Esophagus muscularis mucosa (tissue), 4 donors: Measurements from ENCODE around the gene TUT1. TPM values are rescaled to one million over a fixed set of nuclear protein-coding genes. Genes with fewer than 3 reads are reported as not detected.

Experiments used
- DNase-seq: peaks from one replicate; pipeline ENCODE4 v3.0.0-alpha.2; 2017; ENCODE audit errors: extremely low spot score
- H3K27ac ChIP-seq, 4 donors: fragments of 200-600 bp; sonication (generic); replicated peaks in 1 of 4; 1 replicate in 3 of 4; 2 replicates in 1 of 4; pipeline ENCODE4 v1.5.1; 2016 to 2019; ENCODE audit warnings: mild to moderate bottlenecking in 1 of 4
- H3K27me3 ChIP-seq, 4 donors: fragments of 200-600 bp; sonication (generic); one replicate each; pipeline versions ENCODE4 v1.5.1 to v1.6.0; 2016 to 2019
- H3K36me3 ChIP-seq, 4 donors: fragments of 200-600 bp; sonication (generic); one replicate each; pipeline ENCODE4 v1.5.1; 2016 to 2019
- H3K4me1 ChIP-seq, 4 donors: fragments of 200-600 bp; sonication (generic); one replicate each; pipeline ENCODE4 v1.5.1; 2016 to 2019
- H3K4me3 ChIP-seq, 4 donors: fragments of 200-600 bp; sonication (generic); 1 replicate in 2 of 4; 2 replicates in 2 of 4; pipeline ENCODE4 v1.5.1; 2016 to 2019; ENCODE audit warnings: mild to moderate bottlenecking in 4 of 4, moderate library complexity in 1 of 4
- H3K9me3 ChIP-seq, 4 donors: fragments of 200-600 bp; sonication (generic); 1 replicate in 3 of 4; 2 replicates in 1 of 4; pipeline ENCODE4 v1.5.1; 2016 to 2019
- EP300 ChIP-seq: sonication (generic); formaldehyde crosslinking; IDR thresholded peaks from one replicate; pipeline ENCODE4 v1.6.1; 2017; ENCODE audit warnings: antibody characterized with exemption
- POLR2A ChIP-seq: fragments of 450-650 bp; IDR thresholded peaks from one replicate; pipeline ENCODE4 v1.6.1; 2017; ENCODE audit warnings: antibody characterized with exemption, moderate library complexity, mild to moderate bottlenecking, low read depth
- POLR2AphosphoS5 ChIP-seq, 2 donors: sonication (generic); formaldehyde crosslinking; IDR thresholded peaks; one replicate each; pipeline ENCODE4 v1.6.1; 2017; ENCODE audit warnings: antibody characterized with exemption in 2 of 2
- WGBS: methylation state at CpG from one replicate; pipeline ENCODE4 v1.1.5; 2018; 5-methylcytosine and 5-hydroxymethylcytosine counted together
- intact Hi-C: fragments of 100-400 bp; cut with DNase I; formaldehyde crosslinking; loops from one replicate; pipeline ENCODE4 v1.15.1; 2023
- total RNA-seq, 4 donors: library from RNA; depleted of rRNA; stranded (reverse); fragments of >200 nt; gene quantifications; one replicate each; pipeline versions ENCODE4 v1.1.0 to v1.2.1, GENCODE V29; 2016
- TF ChIP-seq, protein P1 (sequence below), 3 experiments: fragments of 200-600 bp in 2 of 3; fragments of 450-650 bp in 1 of 3; sonication (generic) in 2 of 3; IDR thresholded peaks; one replicate each; pipeline ENCODE4 v1.5.1; 2017 to 2019; ENCODE audit warnings: antibody characterized with exemption in 3 of 3, mild to moderate bottlenecking in 2 of 3, moderate library complexity in 1 of 3

TUT1 gene
- total RNA-seq, 4 donors from 2014 or later, result 4.2 to 8.0 (median 6.0) TPM

DNA sequence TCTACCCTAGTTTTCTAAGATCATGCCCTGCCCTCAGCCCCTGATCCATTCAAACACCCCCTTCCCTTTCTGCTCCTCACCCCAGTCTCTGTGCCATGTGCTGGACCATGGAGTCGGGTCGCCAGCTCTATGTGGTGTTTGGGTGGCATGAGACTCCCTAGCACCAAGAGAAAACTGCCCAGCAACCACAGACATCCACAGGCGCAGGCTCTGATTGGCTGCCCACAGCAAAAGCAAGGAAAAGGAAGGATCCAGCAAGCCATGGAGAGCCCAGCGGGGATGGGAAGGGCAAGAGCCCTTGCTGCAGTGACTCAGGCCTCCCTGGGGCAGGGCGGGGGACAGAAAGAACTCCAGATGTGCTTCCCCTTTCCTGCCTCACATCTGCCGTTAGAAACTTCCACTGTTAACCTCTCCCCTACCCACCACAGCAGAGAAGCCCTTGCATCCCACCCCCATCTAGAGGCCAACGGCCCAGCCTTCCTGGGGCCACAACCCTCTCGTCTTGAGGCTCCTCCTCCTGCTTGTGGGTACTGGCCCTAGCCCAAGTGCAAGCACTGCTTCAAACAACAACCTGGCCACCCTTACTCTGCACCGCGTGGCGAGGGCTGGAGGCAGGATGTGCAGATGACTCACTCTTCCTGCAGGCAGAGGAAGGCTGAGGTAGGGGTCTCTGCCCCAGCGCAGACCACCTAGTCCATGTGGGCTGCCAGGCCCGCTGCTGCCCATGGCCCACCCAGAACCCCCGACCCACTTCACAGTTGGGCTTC is 35.0 kb downstream of the TUT1 start:
- 5% methylated on average over 12 of the region's 14 CpGs for WGBS
- peak; percentile 97 for DNase-seq
- intact Hi-C loops, result no loop called here
- peaks cover 81 to 100% (median 96%) of the 10 kb centered on the region in 4 donors for H3K4me1 ChIP-seq
- H3K27ac ChIP-seq, result peak overlapping the region; percentile 93 to 97 (median 95)
- TF ChIP-seq POLR2AphosphoS5 (IDR thresholded peaks at IDR 0.05) (peak in 1 of 2 donors; percentile 71), EP300 (no peak), POLR2A (no peak)
- no peaks in the 10 kb centered on the region for H3K9me3 ChIP-seq
- peak overlapping the region; percentile 21 to 32 (median 29) for H3K4me3 ChIP-seq
- H3K27me3 ChIP-seq, result no peaks in the 10 kb centered on the region
- H3K36me3 ChIP-seq, result peaks cover 11 to 27% (median 24%) of the 10 kb centered on the region in 4 donors

GRCh38 chr11:62555464-62556107 is 35.7 kb downstream of the TUT1 start:
- no peak for DNase-seq
- H3K4me1 ChIP-seq, result peaks cover 79 to 100% (median 95%) of the 10 kb centered on the region in 4 donors
- H3K9me3 ChIP-seq, result no peaks in the 10 kb centered on the region
- H3K27me3 ChIP-seq, result no peaks in the 10 kb centered on the region
- peaks cover 11 to 27% (median 24%) of the 10 kb centered on the region in 4 donors for H3K36me3 ChIP-seq
- H3K4me3 ChIP-seq, result peak overlapping the region; percentile 21 to 32 (median 29)
- H3K27ac ChIP-seq, result peak overlapping the region; percentile 93 to 97 (median 95)
- intact Hi-C loops, result no loop called here
- WGBS, result 29% methylated on average over 4 of the region's 4 CpGs
- no peak for TF ChIP-seq POLR2AphosphoS5 (IDR thresholded peaks at IDR 0.05)
- no peak for TF ChIP-seq POLR2A
- no peak for TF ChIP-seq EP300
- TF ChIP-seq, protein P1, sequence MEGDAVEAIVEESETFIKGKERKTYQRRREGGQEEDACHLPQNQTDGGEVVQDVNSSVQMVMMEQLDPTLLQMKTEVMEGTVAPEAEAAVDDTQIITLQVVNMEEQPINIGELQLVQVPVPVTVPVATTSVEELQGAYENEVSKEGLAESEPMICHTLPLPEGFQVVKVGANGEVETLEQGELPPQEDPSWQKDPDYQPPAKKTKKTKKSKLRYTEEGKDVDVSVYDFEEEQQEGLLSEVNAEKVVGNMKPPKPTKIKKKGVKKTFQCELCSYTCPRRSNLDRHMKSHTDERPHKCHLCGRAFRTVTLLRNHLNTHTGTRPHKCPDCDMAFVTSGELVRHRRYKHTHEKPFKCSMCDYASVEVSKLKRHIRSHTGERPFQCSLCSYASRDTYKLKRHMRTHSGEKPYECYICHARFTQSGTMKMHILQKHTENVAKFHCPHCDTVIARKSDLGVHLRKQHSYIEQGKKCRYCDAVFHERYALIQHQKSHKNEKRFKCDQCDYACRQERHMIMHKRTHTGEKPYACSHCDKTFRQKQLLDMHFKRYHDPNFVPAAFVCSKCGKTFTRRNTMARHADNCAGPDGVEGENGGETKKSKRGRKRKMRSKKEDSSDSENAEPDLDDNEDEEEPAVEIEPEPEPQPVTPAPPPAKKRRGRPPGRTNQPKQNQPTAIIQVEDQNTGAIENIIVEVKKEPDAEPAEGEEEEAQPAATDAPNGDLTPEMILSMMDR (IDR thresholded peaks at IDR 0.05), result no peak

- peak overlapping the region in 1 of 4 donors; percentile 49 for H3K4me3 ChIP-seq
- peaks cover 78 to 99% (median 94%) of the 10 kb centered on the region in 4 donors for H3K4me1 ChIP-seq
- peak overlapping the region; percentile 93 to 97 (median 95) for H3K27ac ChIP-seq
- no peaks in the 10 kb centered on the region for H3K9me3 ChIP-seq
- TF ChIP-seq, protein P1 (IDR thresholded peaks at IDR 0.05), result no peak
- TF ChIP-seq EP300 (no peak), POLR2A (no peak), POLR2AphosphoS5 (IDR thresholded peaks at IDR 0.05) (no peak)
- no peak for DNase-seq
- peaks cover 7 to 24% (median 16%) of the 10 kb centered on the region in 4 donors for H3K36me3 ChIP-seq
- intact Hi-C loops, result no loop called here
- no peaks in the 10 kb centered on the region for H3K27me3 ChIP-seq
- WGBS, result 83% methylated on average over 7 of the region's 7 CpGs
Measured at GRCh38 chr11:62554387-62555167, 36.7 kb downstream of the TUT1 start.

GRCh38 chr11:62553839-62554361 is 37.4 kb downstream of the TUT1 start:
- Histone ChIP-seq H3K27me3 (no peaks in the 10 kb centered on the region), H3K4me1 (peaks cover 80 to 99% (median 94%) of the 10 kb centered on the region in 4 donors), H3K9me3 (no peaks in the 10 kb centered on the region), H3K27ac (peak overlapping the region; percentile 93 to 97 (median 95)), H3K4me3 (peak overlapping the region; percentile 38 to 49 (median 42)), H3K36me3 (peaks cover under 1 to 17% (median 9%) of the 10 kb centered on the region in 4 donors)
- 57% methylated on average over 8 of the region's 8 CpGs for WGBS
- intact Hi-C loops, result no loop called here
- TF ChIP-seq, protein P1 (IDR thresholded peaks at IDR 0.05), result no peak
- no peak for TF ChIP-seq EP300
- no peak for TF ChIP-seq POLR2A
- TF ChIP-seq POLR2AphosphoS5 (IDR thresholded peaks at IDR 0.05), result no peak
- DNase-seq, result no peak
